ENCODE data around the gene KLHL5. TPM values are rescaled to one million over a fixed set of nuclear protein-coding genes. Genes with fewer than 3 reads are reported as not detected.

KLHL5 gene
- total RNA-seq, 1 donor from 2014 or later: 44.8 TPM

GRCh38 chr4:39169426-39169825, 107.4 kb downstream of the KLHL5 start:
- Mint-ChIP-seq H3K4me1 (ENCODE audit: low read depth) (no peaks in the 10 kb centered on the region), H3K9me3 (ENCODE audit: low read depth) (peaks cover 9% of the 10 kb centered on the region)
- TF ChIP-seq, protein P1, sequence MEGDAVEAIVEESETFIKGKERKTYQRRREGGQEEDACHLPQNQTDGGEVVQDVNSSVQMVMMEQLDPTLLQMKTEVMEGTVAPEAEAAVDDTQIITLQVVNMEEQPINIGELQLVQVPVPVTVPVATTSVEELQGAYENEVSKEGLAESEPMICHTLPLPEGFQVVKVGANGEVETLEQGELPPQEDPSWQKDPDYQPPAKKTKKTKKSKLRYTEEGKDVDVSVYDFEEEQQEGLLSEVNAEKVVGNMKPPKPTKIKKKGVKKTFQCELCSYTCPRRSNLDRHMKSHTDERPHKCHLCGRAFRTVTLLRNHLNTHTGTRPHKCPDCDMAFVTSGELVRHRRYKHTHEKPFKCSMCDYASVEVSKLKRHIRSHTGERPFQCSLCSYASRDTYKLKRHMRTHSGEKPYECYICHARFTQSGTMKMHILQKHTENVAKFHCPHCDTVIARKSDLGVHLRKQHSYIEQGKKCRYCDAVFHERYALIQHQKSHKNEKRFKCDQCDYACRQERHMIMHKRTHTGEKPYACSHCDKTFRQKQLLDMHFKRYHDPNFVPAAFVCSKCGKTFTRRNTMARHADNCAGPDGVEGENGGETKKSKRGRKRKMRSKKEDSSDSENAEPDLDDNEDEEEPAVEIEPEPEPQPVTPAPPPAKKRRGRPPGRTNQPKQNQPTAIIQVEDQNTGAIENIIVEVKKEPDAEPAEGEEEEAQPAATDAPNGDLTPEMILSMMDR (IDR thresholded peaks at IDR 0.05; ENCODE audit: unreplicated experiment): no peak

GRCh38 chr4:39170301-39170700, 108.3 kb downstream of the KLHL5 start:
- no peak for DNase-seq (ENCODE audit: low spot score, unreplicated experiment)
- Mint-ChIP-seq H3K4me1 (ENCODE audit: low read depth) (no peaks in the 10 kb centered on the region), H3K27ac (no peak overlapping the region), H3K27me3 (peaks cover 14% of the 10 kb centered on the region), H3K9me3 (ENCODE audit: low read depth) (peaks cover 9% of the 10 kb centered on the region), H3K36me3 (ENCODE audit: insufficient read depth) (no peaks in the 10 kb centered on the region), H3K4me3 (ENCODE audit: low read depth) (no peak overlapping the region)
- TF ChIP-seq, protein P1 (IDR thresholded peaks at IDR 0.05; ENCODE audit: unreplicated experiment): no peak

More at GRCh38 chr4:39169426-39169825, 107.4 kb downstream of the KLHL5 start:
- no peaks in the 10 kb centered on the region for H3K36me3 Mint-ChIP-seq (ENCODE audit: insufficient read depth)
- no peak overlapping the region for H3K4me3 Mint-ChIP-seq (ENCODE audit: low read depth)
- peaks cover 5% of the 10 kb centered on the region for H3K27me3 Mint-ChIP-seq
- H3K27ac Mint-ChIP-seq: no peak overlapping the region
- DNase-seq (ENCODE audit: low spot score, unreplicated experiment): no peak

Other genes starting within 250 kb of the KLHL5 start
- gene TLR6, start 205.4 kb upstream of the KLHL5 start, total RNA-seq: 0.89 and 1.1 TPM in 2 replicates
- 31.2 and 32.6 TPM in 2 replicates for gene FAM114A1, start 194.4 kb upstream of the KLHL5 start, total RNA-seq
- not detected in 2 replicates for gene TMEM156, start 29.8 kb upstream of the KLHL5 start, total RNA-seq
- gene WDR19, start 120.3 kb downstream of the KLHL5 start, total RNA-seq: 80.5 and 81.3 TPM in 2 replicates

All from progenitor cell of endocrine pancreas (in vitro differentiated cells).